GM15510 (cell line): ENCODE data around the gene CD24.

Experiments used
- POLR2A ChIP-seq: IDR thresholded peaks from 3 replicates; pipeline ENCODE4 v1.6.1; 2011; ENCODE audit warnings: borderline replicate concordance; ENCODE audit not compliant: insufficient read length; ENCODE audit errors: extremely low read depth

CD24 gene

GRCh38 chr6:106973836-106974335 lies 643 bp downstream of the CD24 start:
- TF ChIP-seq POLR2A: no peak

GRCh38 chr6:106973018-106973835 lies 1.3 kb downstream of the CD24 start:
- no peak for TF ChIP-seq POLR2A

GRCh38 chr6:106972500-106972899 lies 2.0 kb downstream of the CD24 start:
- TF ChIP-seq POLR2A: no peak

GRCh38 chr6:106967936-106968555 lies 6.5 kb downstream of the CD24 start:
- no peak for TF ChIP-seq POLR2A

- no peak for TF ChIP-seq POLR2A
Observed at GRCh38 chr6:106966671-106967640, 7.6 kb downstream of the CD24 start.

DNA sequence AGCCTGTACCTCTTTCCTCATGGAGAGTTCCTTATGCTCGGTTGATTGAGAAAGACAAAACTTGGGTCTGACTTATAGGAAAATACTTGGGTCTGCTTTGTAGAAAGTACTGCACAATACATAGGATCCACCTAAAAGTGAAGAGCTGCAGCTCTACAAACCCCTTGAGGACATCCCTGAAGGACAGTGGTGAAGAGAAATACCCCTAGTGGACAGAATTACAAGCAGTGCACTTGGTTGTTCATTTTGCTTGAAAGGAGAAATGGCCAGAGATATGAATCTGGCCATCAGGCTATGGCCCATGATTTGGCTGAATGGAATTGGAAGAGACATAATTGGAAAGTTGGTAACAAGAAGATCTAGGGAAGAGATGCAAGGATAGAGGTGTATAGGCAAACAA lies 8.3 kb downstream of the CD24 start:
- TF ChIP-seq POLR2A: no peak

DNA sequence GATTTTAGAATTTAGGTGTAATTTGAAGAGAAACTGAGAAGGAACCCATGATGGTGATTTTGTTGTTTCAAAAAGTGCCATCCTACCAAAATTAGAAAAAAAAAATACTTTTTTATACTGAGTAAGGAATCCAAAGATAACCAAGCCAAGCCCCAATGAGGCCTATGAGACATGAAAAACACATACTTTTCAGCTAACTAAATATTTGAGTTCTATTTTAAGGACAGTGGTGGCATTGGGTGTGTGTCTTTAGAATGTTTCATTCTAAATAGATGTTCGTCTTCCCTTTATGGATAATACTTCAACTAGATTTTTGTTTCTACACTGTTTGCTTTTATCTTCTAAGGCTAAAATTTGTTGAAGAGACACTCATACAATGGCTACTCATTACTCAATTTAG lies 9.6 kb downstream of the CD24 start:
- no peak for TF ChIP-seq POLR2A

DNA sequence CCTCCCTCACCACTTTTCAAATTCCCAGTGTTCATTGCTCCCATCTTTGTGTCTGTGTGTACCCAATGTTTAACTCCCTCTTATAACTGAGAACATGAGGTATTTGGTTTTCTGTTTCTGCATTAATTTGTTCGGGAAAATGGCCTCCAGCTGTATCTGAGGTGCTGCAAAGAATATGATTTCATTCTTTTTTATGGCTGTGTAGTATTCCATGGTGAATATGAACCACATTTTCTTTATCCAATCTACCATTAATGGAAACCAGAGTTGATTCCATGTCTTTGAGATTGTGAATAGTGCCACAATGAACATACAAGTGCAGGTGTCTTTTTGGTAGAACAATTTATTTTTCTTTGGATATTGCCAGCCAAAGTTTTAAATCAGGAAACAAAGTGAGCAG lies 10.4 kb downstream of the CD24 start:
- no peak for TF ChIP-seq POLR2A

GRCh38 chr6:106963544-106963943 lies 11.0 kb downstream of the CD24 start:
- no peak for TF ChIP-seq POLR2A

DNA sequence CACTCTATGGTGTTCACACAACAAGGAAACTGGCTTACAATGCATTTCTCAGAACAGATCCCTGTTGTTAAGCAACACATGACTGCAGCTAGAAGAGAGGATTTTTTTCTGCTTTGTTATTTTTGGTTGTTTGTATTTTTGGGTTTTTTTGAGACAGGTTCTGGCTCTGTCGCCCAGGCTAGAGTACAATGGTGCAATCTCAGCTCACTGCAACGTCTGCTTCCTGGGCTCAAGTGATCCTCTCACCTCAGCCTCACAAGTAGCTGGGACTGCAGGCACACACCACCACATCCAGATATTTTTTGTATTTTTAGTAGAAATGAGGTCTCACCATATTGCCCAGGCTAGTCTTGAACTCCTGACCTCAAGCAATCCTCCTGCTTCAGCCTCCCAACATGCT lies 12.7 kb downstream of the CD24 start:
- TF ChIP-seq POLR2A: no peak

DNA sequence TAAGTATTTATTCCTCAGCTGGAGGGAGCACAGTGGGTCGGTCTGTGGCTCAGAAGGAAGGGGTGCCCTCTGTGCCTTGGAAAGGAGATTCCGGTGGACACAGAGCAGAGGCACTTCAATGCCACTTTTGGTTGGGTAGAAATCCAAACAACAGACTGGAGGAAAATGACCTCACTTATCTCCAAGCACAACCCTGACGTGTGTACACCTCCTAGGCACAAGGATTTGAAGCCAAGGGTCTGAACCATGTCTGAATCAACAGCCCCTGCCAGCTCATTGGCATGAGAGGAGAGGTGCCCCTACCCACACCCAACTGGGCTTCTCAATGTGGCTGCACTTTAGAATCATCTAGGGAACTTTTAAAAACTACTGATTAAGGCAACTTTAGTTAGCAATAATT lies 13.4 kb downstream of the CD24 start:
- no peak for TF ChIP-seq POLR2A

- no peak for TF ChIP-seq POLR2A
Observed at GRCh38 chr6:106959985-106960384, 14.5 kb downstream of the CD24 start.

GRCh38 chr6:106939848-106940247 lies 34.7 kb downstream of the CD24 start:
- TF ChIP-seq POLR2A: no peak

GRCh38 chr6:106939208-106939607 lies 35.3 kb downstream of the CD24 start:
- TF ChIP-seq POLR2A: no peak

DNA sequence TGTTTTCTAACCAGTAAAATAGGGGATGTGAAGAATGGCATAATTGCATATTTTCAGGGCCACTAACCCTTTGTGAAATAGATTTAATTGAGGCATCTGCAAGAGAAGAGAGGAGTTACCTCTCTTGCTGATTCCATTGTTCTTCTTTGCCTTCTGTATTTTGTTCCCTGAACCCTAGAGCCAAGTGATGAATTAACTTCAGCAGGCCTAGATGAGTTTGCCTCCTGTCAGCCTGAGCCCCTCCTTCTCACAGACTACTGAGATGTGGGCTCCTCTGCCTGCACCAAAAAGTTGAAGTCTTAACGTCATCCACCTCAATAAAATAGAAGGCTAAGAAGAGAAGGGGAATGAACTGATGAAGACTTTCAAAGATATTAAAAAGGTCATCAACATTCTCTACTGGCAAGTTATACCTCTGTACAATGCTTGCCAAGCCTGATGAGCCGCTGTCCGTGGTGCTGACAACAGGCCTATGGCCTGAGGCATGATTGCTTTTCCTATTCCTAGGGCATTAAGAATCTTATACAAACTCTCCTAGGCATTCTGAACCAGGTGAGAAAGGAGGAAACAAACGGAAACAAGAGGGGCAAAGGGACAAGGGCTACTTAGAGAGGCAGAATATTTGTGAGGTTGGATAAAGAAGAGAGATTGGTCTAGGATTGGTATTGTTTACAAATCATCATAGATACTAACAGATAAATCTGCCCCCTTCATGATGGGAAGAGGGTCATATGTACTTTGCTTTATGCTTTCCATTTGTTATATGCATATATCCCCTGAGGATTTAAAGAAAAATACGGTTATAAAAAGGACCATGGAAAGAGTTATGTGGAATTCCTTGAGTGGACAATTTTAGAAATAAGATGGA lies 46.8 kb downstream of the CD24 start:
- TF ChIP-seq POLR2A: no peak

- TF ChIP-seq POLR2A: no peak
Observed at GRCh38 chr6:106925948-106926347, 48.6 kb downstream of the CD24 start.
